Cortex of kidney (tissue), 1 donor: ENCODE data around the gene PDE9A.
"Not testable (repeated sequence)": the region's sequence is repeated elsewhere in the genome, so short reads cannot be mapped to it uniquely, and the experiment has no call there.

Source experiments
- DNase-seq: peaks from one replicate; lab custom pipeline; 2025; lab: John Stamatoyannopoulos, UW

Gene PDE9A

GRCh38 chr21:42798106-42798505, 144.7 kb downstream of the PDE9A start:
- no peak for DNase-seq

DNA sequence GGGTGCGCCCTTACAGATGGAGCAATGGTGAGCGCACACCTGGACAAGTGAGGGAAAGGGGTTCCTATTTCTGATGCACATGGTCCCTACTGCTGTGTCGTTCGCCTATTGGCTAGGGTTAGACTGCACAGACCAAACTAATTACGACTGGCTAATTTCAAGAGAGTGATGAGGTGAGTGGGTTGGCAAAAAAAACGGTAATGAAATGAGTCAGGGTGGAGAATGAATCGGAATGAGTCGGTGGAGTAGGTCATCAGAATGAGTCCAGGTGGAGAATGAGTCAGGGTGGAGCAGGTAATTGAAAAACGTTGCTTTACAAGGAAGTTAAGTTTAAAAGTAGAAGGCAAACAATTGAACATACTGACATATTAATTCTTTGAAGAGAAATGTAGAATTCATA, 146.1 kb downstream of the PDE9A start:
- no peak for DNase-seq

GRCh38 chr21:42799948-42800347, 146.5 kb downstream of the PDE9A start:
- DNase-seq = no peak

GRCh38 chr21:42801616-42802015, 148.2 kb downstream of the PDE9A start:
- DNase-seq = not testable (repeated sequence)

- DNase-seq = no peak
Observed at GRCh38 chr21:42806509-42807140, 153.2 kb downstream of the PDE9A start.

- DNase-seq = not testable (repeated sequence)
Observed at GRCh38 chr21:42807293-42807895, 154.0 kb downstream of the PDE9A start.

DNA sequence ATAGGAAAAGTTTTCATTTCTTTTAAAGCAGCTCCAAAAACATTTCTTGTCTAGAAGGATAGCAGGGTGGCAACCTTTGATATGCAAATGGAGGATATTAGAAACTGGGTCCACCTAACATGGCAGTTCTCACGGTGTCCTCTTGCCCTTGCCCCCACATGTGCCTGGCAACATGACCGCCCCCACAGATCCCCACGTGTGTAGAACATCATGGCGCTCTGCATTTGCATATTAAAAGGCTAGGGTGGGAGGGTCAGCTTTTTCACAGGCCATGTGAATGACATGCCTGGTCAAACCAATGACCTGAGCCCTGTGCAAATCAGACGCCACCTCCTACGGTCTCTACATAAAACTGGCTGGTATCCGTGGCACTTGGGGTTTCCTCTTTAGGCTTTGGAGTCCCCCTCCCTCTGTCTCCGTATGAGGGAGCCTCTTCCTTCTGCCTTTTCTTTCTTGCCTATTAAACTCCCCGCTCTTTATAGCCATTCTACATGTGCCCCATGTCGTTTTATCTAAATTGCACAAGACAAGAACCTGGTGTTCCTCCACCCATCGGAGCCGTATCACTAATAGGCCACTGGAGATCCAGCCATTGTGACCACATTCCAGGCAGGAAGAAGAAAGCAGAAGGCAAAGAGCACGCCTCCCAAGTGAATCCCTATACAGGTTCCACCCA, 154.7 kb downstream of the PDE9A start:
- DNase-seq = no peak

DNA sequence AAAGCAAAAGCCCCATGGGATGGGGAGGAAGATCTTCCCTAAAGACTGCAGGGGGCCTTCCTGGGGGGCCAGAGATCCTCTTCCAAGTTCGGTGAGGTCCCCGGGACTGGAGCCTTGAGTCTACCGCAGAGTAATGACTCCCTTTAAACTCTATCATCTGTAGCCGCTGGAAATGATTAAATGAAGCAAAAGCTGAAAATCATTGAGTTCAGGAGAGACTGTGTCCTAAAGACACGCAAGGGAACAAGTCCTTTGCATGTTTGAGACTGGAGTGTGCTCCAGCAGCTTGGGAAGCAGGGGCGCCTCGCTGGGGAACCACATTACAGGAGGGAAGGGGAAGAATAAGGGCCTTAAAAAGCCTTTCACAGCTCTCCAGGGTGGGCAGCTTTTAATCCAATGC, 155.8 kb downstream of the PDE9A start:
- DNase-seq = no peak

- no peak for DNase-seq
Observed at GRCh38 chr21:42809577-42810475, 156.4 kb downstream of the PDE9A start.

DNA sequence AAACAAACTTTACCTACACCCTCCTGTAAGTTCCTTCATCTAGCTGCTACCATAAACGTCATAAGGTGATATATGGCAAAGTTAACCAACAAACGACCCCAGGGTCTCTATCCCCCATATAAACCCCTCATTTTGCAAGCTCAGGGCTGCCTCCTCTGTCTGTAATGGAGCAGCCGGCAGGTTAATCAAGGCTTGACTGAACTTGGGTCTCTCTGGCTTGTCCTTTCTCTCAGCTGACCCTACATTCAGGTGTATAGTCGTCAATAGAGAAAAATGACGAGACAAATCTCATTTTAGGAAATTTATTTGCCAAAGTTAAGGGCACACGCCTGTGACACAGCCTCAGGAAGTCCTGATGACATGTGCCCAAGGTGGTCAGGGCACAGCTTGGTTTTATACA, 158.5 kb downstream of the PDE9A start:
- no peak for DNase-seq

DNA sequence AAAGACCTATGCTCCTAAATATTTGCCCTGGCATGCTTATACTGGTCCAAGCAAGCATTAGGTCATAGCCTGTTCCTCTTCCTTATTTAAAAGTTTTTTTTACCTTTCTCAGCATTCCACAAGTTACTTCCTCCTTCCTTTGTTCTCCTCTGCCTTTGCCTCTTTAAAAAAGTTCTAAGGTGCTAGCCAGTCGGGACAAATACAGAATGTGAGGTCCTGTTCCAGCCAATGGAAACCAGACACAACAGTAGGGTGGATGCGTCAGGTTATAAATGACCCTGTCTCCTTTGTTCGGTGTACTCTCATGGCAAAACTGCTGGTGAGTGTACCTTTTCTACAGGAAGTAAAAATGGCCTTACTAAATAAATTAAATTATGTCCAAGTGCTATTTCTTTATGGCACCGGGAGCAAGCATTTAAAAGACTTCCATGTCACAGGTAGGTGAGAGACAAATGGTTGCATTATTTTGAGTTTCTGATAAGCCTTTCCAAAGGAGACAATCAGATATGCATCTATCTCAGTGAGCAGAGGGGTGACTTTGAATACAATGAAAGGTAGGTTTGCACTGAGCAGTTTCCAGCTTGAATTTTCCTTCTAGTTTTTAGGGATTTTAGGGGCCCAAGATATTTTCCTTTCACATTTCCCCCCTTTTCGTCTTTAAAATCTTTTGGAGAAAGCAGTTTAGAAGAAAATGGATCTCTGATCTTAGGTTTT, 159.3 kb downstream of the PDE9A start:
- not testable (repeated sequence) for DNase-seq

DNA sequence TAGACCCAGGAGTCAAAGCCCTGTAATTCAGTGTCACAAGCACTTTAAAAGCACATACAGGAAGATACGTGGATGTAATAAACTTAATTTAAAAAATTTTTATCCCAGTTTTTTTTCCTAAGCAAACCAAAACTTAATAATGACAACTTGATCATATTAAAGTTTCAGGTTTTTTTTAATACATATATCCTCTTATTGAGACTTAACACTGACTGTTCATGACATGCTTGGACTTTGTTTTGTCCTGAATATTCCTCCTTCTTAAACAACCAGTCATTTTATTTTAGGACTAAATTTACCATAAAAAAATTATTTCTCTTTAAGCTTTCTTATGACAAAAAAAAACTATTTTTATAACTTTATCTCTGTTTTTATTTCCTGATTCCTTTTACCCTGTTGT, 161.8 kb downstream of the PDE9A start:
- DNase-seq = no peak

GRCh38 chr21:42818328-42818749, 164.9 kb downstream of the PDE9A start:
- DNase-seq = no peak

GRCh38 chr21:42819861-42820615, 166.6 kb downstream of the PDE9A start:
- DNase-seq = no peak

GRCh38 chr21:42820616-42821465, 167.4 kb downstream of the PDE9A start:
- DNase-seq = no peak
